OCI-LY7 (cell line): ENCODE results near the gene KDM3B. TPM values are rescaled to one million over a fixed set of nuclear protein-coding genes. Genes with fewer than 3 reads are reported as not detected.

Experiments
- BruUV-seq: library from RNA; stranded (reverse); fragments of 400-500 nt; replicated peaks from 2 replicates; lab custom pipeline; 2021; lab: Mats Ljungman, UMichigan
- CTCF ChIA-PET: fragments of 300-600 bp; sonication (Branson Sonifier 250); formaldehyde crosslinking; loops from one replicate; lab custom pipeline; 2022; ENCODE audit warnings: antibody characterized with exemption; ENCODE audit not compliant: unreplicated experiment; lab: Charles Lee
- POLR2A ChIA-PET: fragments of 300-600 bp; sonication (Branson Sonifier 250); formaldehyde crosslinking; loops from one replicate; lab custom pipeline; 2022; ENCODE audit warnings: antibody characterized with exemption; lab: Charles Lee
- DNase-seq: peaks from one replicate; pipeline ENCODE4 v3.0.0-alpha.2; 2015; ENCODE audit warnings: low spot score
- H2AFZ ChIP-seq: fragments of 200-600 bp; sonication (generic), shearing (Covaris generic); 2 replicates; pipeline ENCODE4 v1.6.1; 2014; ENCODE audit warnings: mild to moderate bottlenecking, antibody characterized with exemption, low read length, moderate library complexity
- H3K27ac ChIP-seq: fragments of 200-600 bp; sonication (generic); 2 replicates; pipeline ENCODE4 v1.5.1; 2014; ENCODE audit warnings: mixed run types, low read depth, mild to moderate bottlenecking, moderate library complexity, low read length, inconsistent platforms; ENCODE audit not compliant: poor library complexity, severe bottlenecking
- H3K36me3 ChIP-seq: fragments of 200-600 bp; sonication (generic); 2 replicates; pipeline ENCODE4 v1.6.1; 2014; ENCODE audit warnings: mild to moderate bottlenecking, antibody characterized with exemption, low read length, moderate library complexity, mixed read lengths; ENCODE audit not compliant: insufficient read depth
- H3K4me1 ChIP-seq: fragments of 200-600 bp; sonication (generic); 2 replicates; pipeline ENCODE4 v1.5.1; 2014; ENCODE audit warnings: mild to moderate bottlenecking, low read length; ENCODE audit not compliant: insufficient read depth, poor library complexity, severe bottlenecking
- H3K4me2 ChIP-seq: fragments of 200-600 bp; sonication (generic); 2 replicates; pipeline ENCODE4 v1.6.1; 2014; ENCODE audit warnings: mild to moderate bottlenecking, low read length
- H3K4me3 ChIP-seq: fragments of 200-600 bp; sonication (generic); 2 replicates; pipeline ENCODE4 v1.5.1; 2014; ENCODE audit warnings: mild to moderate bottlenecking, low read depth, low read length; ENCODE audit not compliant: poor library complexity, severe bottlenecking
- H3K79me2 ChIP-seq: fragments of 200-600 bp; sonication (generic); 2 replicates; pipeline ENCODE4 v1.6.1; 2016; ENCODE audit warnings: low read depth, mild to moderate bottlenecking, low read length, moderate library complexity, mixed read lengths; ENCODE audit not compliant: insufficient read depth
- H3K9me2 ChIP-seq: fragments of 200-600 bp; sonication (generic); 2 replicates; pipeline ENCODE4 v1.6.1; 2016; ENCODE audit warnings: mild to moderate bottlenecking, low read length, mixed read lengths; ENCODE audit not compliant: insufficient read depth
- H3K9me3 ChIP-seq: fragments of 200-600 bp; sonication (generic); 2 replicates; pipeline ENCODE4 v1.6.1; 2014; ENCODE audit warnings: mild to moderate bottlenecking, mixed run types, low read length, mixed read lengths
- H4K20me1 ChIP-seq: fragments of 200-600 bp; sonication (generic); 2 replicates; pipeline ENCODE4 v1.6.1; 2014; ENCODE audit warnings: mild to moderate bottlenecking, antibody characterized with exemption, low read length, moderate library complexity, mixed read lengths; ENCODE audit not compliant: insufficient read depth
- CTCF ChIP-seq: fragments of 200-600 bp; sonication (generic); conservative IDR thresholded peaks from 2 replicates; pipeline ENCODE4 v1.5.1; 2014; ENCODE audit warnings: mild to moderate bottlenecking, antibody characterized with exemption, low read length, moderate library complexity, mixed read lengths
- EZH2phosphoT487 ChIP-seq: fragments of 200-600 bp; sonication (generic); IDR thresholded peaks from 2 replicates; pipeline ENCODE4 v1.6.1; 2018; ENCODE audit warnings: low read depth, borderline replicate concordance, mild to moderate bottlenecking, mixed run types, antibody characterized with exemption, low read length, moderate library complexity, mixed read lengths
- intact Hi-C: fragments of 100-400 bp; cut with micrococcal nuclease; formaldehyde crosslinking; loops from one replicate; pipeline ENCODE4 v1.10.0; 2022; ENCODE audit not compliant: unreplicated experiment
- total RNA-seq, 2 experiments: library from RNA; depleted of rRNA in 1 of 2; stranded (reverse); fragments of >200 nt in 1 of 2; shearing (Covaris generic) in 1 of 2; gene quantifications; 2 replicates each; pipeline ENCODE4 v1.2.3, GENCODE V29; 2014 to 2022

KDM3B gene
- total RNA-seq, 2 experiments from 2014 or later = 51.1 to 64.8 TPM

GRCh38 chr5:138458384-138458783, 105.9 kb downstream of the KDM3B start:
- H2AFZ ChIP-seq = no peak overlapping the region; the same call in 1 of the 2 replicates

GRCh38 chr5:138458856-138459255, 106.4 kb downstream of the KDM3B start:
- DNase-seq = no peak
- H3K79me2 ChIP-seq = no peaks in the 10 kb centered on the region
- no peak overlapping the region for H3K27ac ChIP-seq
- no peaks in the 10 kb centered on the region for H3K9me3 ChIP-seq
- no peak overlapping the region for H3K4me3 ChIP-seq
- BruUV-seq = no TSS peak
- TF ChIP-seq EZH2phosphoT487 (no peak), CTCF (no peak)
- no peaks in the 10 kb centered on the region for H3K36me3 ChIP-seq
- peaks cover 35% of the 10 kb centered on the region for H3K4me1 ChIP-seq
- no peaks in the 10 kb centered on the region for H3K9me2 ChIP-seq
- intact Hi-C loops = no loop called here
- ChIA-PET CTCF (interaction anchor here (0.7 kb wide), 1 partner anchor 46 kb away, joined by 3 read pairs; no protein-coding TSS in a partner anchor), POLR2A (no interaction called here)
- H4K20me1 ChIP-seq = no peaks in the 10 kb centered on the region
- peak overlapping the region; percentile 91 for H2AFZ ChIP-seq
- peak overlapping the region; percentile 33 for H3K4me2 ChIP-seq

More at GRCh38 chr5:138458384-138458783, 105.9 kb downstream of the KDM3B start:
- TF ChIP-seq CTCF = no peak
- no peak for TF ChIP-seq EZH2phosphoT487
- no peaks in the 10 kb centered on the region for H3K9me2 ChIP-seq
- POLR2A ChIA-PET = no interaction called here
- no peak overlapping the region for H3K4me2 ChIP-seq
- CTCF ChIA-PET = no interaction called here
- H3K4me3 ChIP-seq = no peak overlapping the region
- no peak overlapping the region for H3K27ac ChIP-seq
- no peaks in the 10 kb centered on the region for H4K20me1 ChIP-seq
- intact Hi-C loops = no loop called here
- H3K36me3 ChIP-seq = no peaks in the 10 kb centered on the region
- no peak for DNase-seq
- H3K4me1 ChIP-seq = peaks cover 30% of the 10 kb centered on the region
- H3K9me3 ChIP-seq = no peaks in the 10 kb centered on the region
- no peaks in the 10 kb centered on the region for H3K79me2 ChIP-seq
- no TSS peak for BruUV-seq

GRCh38 chr5:138459311-138459933, 106.9 kb downstream of the KDM3B start:
- Histone ChIP-seq H3K9me3 (no peaks in the 10 kb centered on the region), H3K79me2 (no peaks in the 10 kb centered on the region), H3K9me2 (no peaks in the 10 kb centered on the region), H4K20me1 (no peaks in the 10 kb centered on the region), H2AFZ (peak overlapping the region; percentile 91), H3K27ac (no peak overlapping the region), H3K36me3 (no peaks in the 10 kb centered on the region), H3K4me1 (peaks cover 35% of the 10 kb centered on the region), H3K4me2 (peak overlapping the region; percentile 33), H3K4me3 (no peak overlapping the region)
- peak; percentile 76 for DNase-seq
- intact Hi-C loops = no loop called here
- TF ChIP-seq CTCF = no peak
- TF ChIP-seq EZH2phosphoT487 = no peak
- ChIA-PET CTCF (interaction anchor here (0.7 to 0.8 kb wide), 2 partner anchors 10 to 45 kb away, joined by 3 read pairs; no protein-coding TSS in a partner anchor), POLR2A (interaction anchor here (1.0 kb wide), 1 partner anchor 107 kb away, joined by 5 read pairs; no protein-coding TSS in a partner anchor)
- no TSS peak for BruUV-seq
